Stimulated activated CD8-positive, alpha-beta memory T cell treated with anti-CD3 and anti-CD28 coated beads, Interleukin-12 subunit alpha, Interleukin-12 subunit beta, amount 100 ng/mL, for 4 hours (primary cell): ENCODE measurements around the gene BAZ2B.

Experiments
- DNase-seq: peaks from one replicate; pipeline ENCODE4 v3.0.0-alpha.2; 2020; ENCODE audit warnings: low read depth

Gene BAZ2B

DNA sequence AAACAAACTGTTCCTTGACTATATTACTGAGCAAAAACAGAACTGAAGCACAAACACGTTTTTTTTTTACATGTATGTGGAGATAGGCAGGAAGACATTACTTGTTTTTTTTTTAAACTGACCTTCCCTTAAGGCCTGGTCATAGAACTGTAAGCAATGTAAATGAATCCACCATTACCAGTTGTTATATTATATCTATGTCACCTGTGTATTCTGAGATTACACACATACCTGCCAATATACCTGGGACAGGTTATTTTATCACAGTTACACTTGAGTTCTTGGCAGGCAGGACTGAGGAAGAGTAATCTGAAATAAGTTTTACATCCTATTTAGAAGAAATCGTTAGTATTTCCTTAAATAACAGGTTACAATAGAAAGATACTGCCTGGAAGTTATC is 155.3 kb downstream of the BAZ2B start:
- DNase-seq: no peak

- DNase-seq: no peak
Measured at GRCh38 chr2:159460227-159460626, 156.1 kb downstream of the BAZ2B start.

- DNase-seq: no peak
Measured at GRCh38 chr2:159459279-159459678, 157.1 kb downstream of the BAZ2B start.

DNA sequence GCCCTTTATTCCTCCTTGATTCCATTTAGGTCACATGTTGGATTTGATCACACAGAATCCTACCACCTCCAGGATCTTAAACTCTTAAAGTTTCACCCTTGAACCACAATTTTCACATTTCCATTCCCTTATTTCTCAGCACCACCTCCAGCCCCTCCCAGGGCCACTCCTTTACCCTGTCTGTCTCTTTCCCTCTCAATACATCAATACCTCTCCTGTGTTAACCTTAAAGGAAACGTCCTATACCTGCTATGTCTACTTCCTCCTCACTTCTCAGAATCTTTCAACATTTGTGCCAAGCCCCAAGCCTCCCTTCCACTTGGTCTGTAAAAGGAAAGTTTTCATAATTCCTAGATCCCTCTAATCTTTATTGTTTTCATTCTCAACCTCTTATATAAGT is 158.8 kb downstream of the BAZ2B start:
- DNase-seq: no peak

DNA sequence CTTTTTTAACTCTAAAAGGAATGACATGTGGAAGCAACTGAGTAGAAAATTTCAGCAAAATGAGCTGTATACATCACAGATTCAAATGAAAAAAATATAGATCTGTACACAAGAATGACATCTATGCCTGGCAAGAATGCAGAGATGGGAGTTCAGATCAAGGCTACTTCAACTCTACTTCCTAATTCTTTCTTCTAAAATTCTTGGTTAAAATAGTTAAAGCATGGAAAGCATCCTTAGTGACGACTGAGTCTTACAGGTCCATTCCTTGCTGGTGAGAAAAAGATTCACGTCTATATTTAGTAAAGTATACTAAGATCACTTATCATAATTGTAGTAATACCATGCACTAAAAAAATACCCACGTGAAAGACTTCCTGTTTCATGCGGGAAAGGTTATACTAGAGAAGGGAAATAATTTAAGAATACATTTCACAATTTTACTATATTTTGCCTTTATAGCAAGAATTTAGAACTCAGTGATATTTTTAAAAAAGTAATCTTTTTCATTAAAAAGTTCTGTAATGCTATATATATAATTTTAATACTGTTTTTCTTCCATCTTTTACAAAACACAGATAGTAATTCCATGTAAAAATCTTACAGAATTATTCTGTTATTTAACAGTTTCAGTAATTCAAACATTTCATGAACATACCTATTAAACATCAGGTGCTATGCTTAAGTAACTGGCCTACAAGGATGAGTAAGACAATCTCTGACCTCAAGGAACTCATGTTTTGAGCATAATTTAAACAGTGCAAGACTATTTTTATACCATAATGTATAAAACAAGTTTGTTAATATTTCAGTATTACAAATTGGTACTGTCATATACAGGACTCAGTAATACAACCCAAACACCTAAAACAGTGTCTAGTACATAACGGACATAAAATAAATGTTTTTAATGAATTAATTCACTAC is 159.6 kb downstream of the BAZ2B start:
- DNase-seq: no peak

- DNase-seq: no peak
Measured at GRCh38 chr2:159455330-159455918, 160.9 kb downstream of the BAZ2B start.

GRCh38 chr2:159454185-159454584 is 162.2 kb downstream of the BAZ2B start:
- DNase-seq: no peak

DNA sequence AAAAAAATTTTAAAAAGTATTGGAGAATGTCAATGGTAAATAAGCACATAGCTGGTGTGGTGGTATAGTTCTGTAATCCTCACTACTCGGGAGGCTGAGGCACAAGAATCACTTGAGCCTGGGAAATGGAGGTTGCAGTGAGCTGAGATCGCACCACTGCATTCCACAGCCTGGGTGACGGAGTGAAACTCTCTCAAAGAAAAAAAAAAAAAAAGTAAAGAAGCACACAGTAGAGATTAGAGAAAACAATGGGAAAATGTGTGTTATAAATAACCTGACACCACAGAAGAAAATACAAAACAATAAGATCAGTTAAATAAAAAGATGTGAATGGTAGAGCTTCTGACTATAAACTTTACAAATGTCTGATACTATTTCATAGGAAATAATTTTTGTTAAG is 166.2 kb downstream of the BAZ2B start:
- no peak for DNase-seq

- no peak for DNase-seq
Measured at GRCh38 chr2:159449504-159450124, 166.7 kb downstream of the BAZ2B start.

GRCh38 chr2:159446817-159447216 is 169.5 kb downstream of the BAZ2B start:
- no peak for DNase-seq

GRCh38 chr2:159446201-159446600 is 170.1 kb downstream of the BAZ2B start:
- no peak for DNase-seq

DNA sequence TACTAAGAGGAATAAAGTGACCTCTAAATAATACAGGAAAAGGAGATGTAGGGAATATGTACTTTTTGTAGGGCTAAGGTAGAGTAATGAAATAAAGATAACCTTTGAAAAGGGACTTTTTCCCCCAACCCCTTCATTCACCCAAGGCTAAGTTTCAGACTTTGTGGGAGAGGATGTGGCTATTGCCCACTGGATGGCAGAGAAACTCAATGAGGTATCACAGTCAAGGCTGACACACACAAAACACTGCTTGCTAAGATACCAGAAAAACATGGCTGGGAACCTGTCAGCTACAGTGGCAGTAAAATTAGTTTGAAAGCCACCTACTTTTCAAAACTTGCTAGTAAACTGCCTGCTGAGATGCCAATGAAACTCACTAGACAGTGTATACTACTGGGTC is 171.0 kb downstream of the BAZ2B start:
- DNase-seq: no peak

DNA sequence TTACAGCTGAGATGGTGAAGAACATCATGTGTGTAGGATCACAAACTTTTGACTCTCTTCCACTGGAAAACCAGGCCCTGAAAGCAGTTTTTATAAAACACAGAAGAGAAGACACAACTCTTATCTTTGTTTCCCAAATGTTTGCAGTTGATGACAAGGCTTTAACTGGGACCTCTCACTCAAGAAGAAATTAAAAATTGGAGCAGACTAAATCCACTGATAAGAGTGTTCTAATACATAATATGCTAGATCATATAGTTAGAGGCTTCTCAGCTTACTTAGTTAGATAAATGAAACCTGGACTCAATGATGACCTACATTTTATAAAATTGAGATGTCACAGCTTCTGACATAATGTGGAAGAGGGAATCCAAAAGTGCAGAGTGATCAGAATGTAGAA is 171.6 kb downstream of the BAZ2B start:
- no peak for DNase-seq

DNA sequence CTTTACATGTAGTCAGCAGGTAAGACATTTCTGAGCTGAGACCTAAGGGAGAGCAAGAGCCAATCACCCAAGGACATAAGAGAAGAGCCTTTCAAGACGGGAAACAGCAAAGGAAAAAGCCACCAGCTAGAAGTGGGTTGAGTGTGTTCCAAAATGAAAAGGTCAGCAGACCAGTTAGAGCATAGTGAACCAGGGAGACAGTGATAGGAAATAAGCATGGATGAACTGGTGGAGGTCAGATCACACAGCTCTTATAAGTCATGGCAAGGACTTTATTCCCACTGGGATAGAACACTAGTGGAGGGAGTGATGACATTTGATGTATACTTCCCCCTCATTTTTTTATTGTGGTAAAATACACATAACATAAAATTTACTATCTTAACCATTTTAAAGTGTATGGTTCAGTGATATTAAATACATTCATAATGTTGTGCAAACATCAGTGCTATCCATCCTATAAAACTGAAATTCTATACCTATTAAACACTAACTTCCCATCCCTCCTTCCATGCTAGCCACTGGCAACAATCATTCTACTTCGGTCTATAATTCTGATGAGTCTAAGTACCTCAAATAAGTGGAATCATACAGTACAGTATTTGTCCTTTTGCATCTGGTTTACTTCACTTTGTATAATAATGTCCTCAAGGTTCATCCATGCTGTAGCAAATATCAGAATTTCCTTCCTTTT is 174.0 kb downstream of the BAZ2B start:
- DNase-seq: no peak

DNA sequence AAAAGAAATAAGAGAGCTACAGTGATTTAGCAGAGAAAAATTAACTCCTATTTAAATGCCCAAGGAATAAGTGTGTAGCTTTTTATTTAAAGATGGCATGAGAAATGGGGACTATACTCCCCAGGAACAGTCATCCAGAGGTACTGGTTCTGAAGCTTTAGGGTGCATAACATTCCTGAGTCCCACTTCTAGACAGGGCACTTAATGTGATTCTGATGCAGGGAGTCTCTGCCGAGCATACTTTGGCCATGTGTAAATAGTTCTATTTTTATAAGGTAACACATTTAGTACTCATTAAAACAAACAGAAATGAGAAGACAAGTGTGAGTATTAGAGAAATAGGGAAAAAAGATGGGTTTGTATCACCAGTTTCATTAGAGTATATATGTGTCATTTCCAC is 175.2 kb downstream of the BAZ2B start:
- no peak for DNase-seq

DNA sequence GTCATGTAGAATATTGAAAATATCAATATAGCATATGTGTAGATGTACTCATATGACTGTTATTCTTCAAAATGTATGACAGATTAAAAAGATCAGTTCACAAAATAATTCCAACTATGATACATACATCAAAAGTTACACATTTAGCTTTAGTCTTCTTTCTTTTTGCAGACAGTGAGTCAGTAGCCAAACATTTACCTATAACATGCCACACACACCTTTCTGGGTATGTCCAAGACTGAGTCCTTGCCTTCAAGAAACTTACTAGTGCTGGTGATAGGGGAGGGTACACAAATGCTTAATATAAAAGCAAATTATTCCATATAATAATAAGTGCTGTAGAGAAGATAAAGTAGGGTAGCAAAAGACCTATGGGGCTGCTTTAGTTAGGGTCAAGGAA is 176.9 kb downstream of the BAZ2B start:
- no peak for DNase-seq

GRCh38 chr2:159438720-159439353 is 177.5 kb downstream of the BAZ2B start:
- no peak for DNase-seq

GRCh38 chr2:159438284-159438683 is 178.1 kb downstream of the BAZ2B start:
- no peak for DNase-seq

DNA sequence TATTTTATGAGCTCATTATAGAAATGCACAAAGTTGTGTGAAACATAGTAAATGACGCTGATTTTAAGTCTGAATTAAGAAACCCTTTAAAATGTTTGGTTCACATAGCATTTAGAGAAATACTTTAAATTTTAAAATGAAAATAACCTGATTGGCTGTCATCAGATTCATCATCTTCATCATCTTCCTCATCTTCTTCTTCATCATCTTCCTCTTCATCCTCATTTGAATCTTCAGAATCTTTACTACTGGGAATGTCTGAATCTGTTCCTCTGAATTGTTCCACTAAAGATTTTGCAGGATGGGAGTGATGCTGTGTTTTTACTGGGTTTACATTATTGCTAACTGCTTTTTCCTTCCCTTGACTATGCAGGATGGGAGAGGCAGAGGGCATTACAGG is 183.7 kb downstream of the BAZ2B start:
- DNase-seq: no peak

DNA sequence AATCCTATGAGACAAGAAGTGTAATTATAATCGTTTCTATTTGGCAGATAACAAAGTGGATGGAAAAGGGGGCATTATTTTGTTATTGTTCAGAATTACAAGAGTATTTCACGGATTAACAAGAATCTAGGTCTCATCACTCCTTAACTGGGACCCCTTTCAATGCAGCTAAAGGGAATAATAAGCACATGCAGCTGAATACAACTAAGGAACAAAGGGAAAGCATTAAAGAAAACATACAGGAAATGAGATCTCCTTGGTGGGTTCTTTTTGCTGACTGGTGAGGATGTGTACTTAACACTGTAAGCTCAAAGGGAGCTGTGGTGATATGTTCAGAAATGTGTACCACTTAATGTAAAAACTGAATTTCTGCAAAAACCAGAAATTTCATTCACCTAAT is 189.3 kb downstream of the BAZ2B start:
- no peak for DNase-seq

- no peak for DNase-seq
Measured at GRCh38 chr2:159419403-159419802, 196.9 kb downstream of the BAZ2B start.

DNA sequence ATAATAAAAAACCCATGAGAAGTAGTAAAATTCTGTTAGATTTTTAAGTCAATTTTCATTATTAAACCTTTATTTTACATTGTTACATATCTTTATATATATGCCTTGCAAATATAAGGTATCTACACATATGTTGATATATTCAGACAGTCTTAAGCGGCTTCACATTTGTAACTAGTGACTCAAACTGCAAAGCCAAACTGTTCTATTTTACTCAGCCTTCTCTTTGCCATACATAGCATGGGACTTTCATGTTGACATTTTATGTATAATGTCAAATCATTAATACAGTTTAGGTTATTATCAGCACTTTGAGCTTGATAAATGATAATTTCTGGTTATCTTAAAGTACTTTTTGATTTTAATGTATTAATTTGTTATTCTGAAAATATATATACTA is 204.9 kb downstream of the BAZ2B start:
- no peak for DNase-seq
